ENCODE data around the gene MED22. TPM values are rescaled to one million over a fixed set of nuclear protein-coding genes. Genes with fewer than 3 reads are reported as not detected.

The MED22 gene
- total RNA-seq, 1 experiment from 2014 or later = 18.6 TPM

GRCh38 chr9:133340916-133341315 lies 7.0 kb downstream of the MED22 start:
- H3K27ac ChIP-seq (ENCODE audit: low read depth, low read length) = no peak overlapping the region
- H3K79me2 ChIP-seq (ENCODE audit: insufficient read depth, low read length) = peaks cover 9% of the 10 kb centered on the region
- no peak overlapping the region for H2AFZ ChIP-seq (ENCODE audit: low read depth, low read length, poor library complexity, severe bottlenecking)
- ChIA-PET CTCF (no interaction called here), RAD21 (ENCODE audit: low non-redundant PET in 1 of 2, low total read pairs in 2 of 2, uncharacterized antibody in 2 of 2, unreplicated experiment in 2 of 2) (no interaction called here), POLR2A (interaction anchor here (1.3 kb wide), 1 partner anchor 9 kb away, joined by 4 read pairs; no protein-coding TSS in a partner anchor)
- no TSS peak for BruUV-seq (replicated peaks)
- H3K9ac ChIP-seq (ENCODE audit: low read length) = no peak overlapping the region
- intact Hi-C loops (cut with micrococcal nuclease) = no loop called here
- H3K27me3 ChIP-seq (ENCODE audit: insufficient read depth, low read length) = no peaks in the 10 kb centered on the region
- ATAC-seq (no peak), DNase-seq (ENCODE audit: low read depth, low spot score) (no peak)
- H3K4me2 ChIP-seq (ENCODE audit: low read length) = no peak overlapping the region
- TF ChIP-seq SP1 (IDR thresholded peaks at IDR 0.05; ENCODE audit: low read depth) (no peak), EZH2 (IDR thresholded peaks at IDR 0.05) (no peak), ZNF274 (IDR thresholded peaks at IDR 0.05; ENCODE audit: low read depth, low read length) (no peak), JUND (IDR thresholded peaks at IDR 0.05) (no peak), REST (IDR thresholded peaks at IDR 0.05; ENCODE audit: low read depth) (no peak), SRF (IDR thresholded peaks at IDR 0.05; ENCODE audit: low read depth) (no peak), POLR2AphosphoS5 (IDR thresholded peaks at IDR 0.05; ENCODE audit: low read depth, low read length) (no peak), MAX (IDR thresholded peaks at IDR 0.05) (no peak), CBX3 (IDR thresholded peaks at IDR 0.05; ENCODE audit: low read depth) (no peak), TCF7L2 (IDR thresholded peaks at IDR 0.05; ENCODE audit: borderline replicate concordance, extremely low read depth, insufficient read depth, insufficient read length) (no peak), CEBPB (IDR thresholded peaks at IDR 0.05; ENCODE audit: low read depth) (no peak), POLR2A (IDR thresholded peaks at IDR 0.05; ENCODE audit: borderline replicate concordance, extremely low read depth, insufficient read depth, insufficient read length) (no peak), YY1 (IDR thresholded peaks at IDR 0.05; ENCODE audit: extremely low read depth, insufficient replicate concordance, low read depth, low read length) (no peak), ZFX (IDR thresholded peaks at IDR 0.05) (no peak), SIN3A (IDR thresholded peaks at IDR 0.05; ENCODE audit: low read depth) (no peak), ATF3 (IDR thresholded peaks at IDR 0.05) (no peak), CTCF (IDR thresholded peaks at IDR 0.05 in 2 of 3, conservative IDR thresholded peaks at IDR 0.05 in 1 of 3; ENCODE audit: borderline replicate concordance in 1 of 3, insufficient read depth in 1 of 3, low read depth in 2 of 3, low read length in 2 of 3) (no peak), FOSL1 (IDR thresholded peaks at IDR 0.05; ENCODE audit: low read depth) (no peak), ELF1 (IDR thresholded peaks at IDR 0.05; ENCODE audit: borderline replicate concordance, low read depth) (no peak), EGR1 (IDR thresholded peaks at IDR 0.05; ENCODE audit: low read depth) (no peak)
- peaks cover 33 to 45% of the 10 kb centered on the region in 2 experiments for H3K36me3 ChIP-seq (ENCODE audit: control insufficient read depth in 1 of 2, insufficient read depth in 2 of 2, low read length in 2 of 2)
- H3K4me1 ChIP-seq (ENCODE audit: control insufficient read depth in 1 of 2, insufficient read depth in 2 of 2, low read length in 2 of 2) = peaks cover 3 to 11% of the 10 kb centered on the region in 2 experiments; a peak in 2 of 4 replicates
- no peaks in the 10 kb centered on the region for H4K20me1 ChIP-seq (ENCODE audit: insufficient read depth)
- H3K9me2 ChIP-seq (ENCODE audit: insufficient read depth) = no peaks in the 10 kb centered on the region
- H3K9me3 ChIP-seq (ENCODE audit: control insufficient read depth in 1 of 2, insufficient read depth in 1 of 2, low read depth in 1 of 2, low read length in 2 of 2) = no peaks in the 10 kb centered on the region
- no peak overlapping the region for H3K4me3 ChIP-seq (replicated peaks in 1 of 2; ENCODE audit: low read depth in 1 of 2, low read length in 2 of 2)
